HuH-7.5 (cell line): ENCODE data around the gene LNX2.
A peak's percentile ranks its signal among the peaks of the same experiment; 100 is the strongest.
"Not testable (repeated sequence)": the region's sequence is repeated elsewhere in the genome, so short reads cannot be mapped to it uniquely, and the experiment has no call there.

Source experiments
- DNase-seq: peaks from one replicate; pipeline ENCODE4 v3.0.0; 2011; ENCODE audit warnings: low spot score

LNX2 gene

DNA sequence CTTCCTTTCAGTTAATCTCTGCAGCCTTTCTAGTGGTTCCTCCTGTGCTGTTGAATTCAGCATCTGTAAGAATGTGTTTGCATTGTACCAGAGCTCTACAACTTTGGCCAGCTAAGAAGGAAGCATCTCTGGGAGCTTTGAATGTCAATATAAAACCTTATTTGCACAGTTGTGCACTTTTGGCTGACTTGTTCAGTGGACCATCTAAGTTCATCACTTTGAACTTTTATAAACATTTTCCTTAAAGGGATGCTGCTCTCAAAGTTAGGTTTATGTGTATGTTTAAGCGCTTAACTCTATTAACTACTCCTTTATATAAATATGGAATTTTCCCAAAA, 16.9 kb upstream of the LNX2 start:
- DNase-seq = no peak

DNA sequence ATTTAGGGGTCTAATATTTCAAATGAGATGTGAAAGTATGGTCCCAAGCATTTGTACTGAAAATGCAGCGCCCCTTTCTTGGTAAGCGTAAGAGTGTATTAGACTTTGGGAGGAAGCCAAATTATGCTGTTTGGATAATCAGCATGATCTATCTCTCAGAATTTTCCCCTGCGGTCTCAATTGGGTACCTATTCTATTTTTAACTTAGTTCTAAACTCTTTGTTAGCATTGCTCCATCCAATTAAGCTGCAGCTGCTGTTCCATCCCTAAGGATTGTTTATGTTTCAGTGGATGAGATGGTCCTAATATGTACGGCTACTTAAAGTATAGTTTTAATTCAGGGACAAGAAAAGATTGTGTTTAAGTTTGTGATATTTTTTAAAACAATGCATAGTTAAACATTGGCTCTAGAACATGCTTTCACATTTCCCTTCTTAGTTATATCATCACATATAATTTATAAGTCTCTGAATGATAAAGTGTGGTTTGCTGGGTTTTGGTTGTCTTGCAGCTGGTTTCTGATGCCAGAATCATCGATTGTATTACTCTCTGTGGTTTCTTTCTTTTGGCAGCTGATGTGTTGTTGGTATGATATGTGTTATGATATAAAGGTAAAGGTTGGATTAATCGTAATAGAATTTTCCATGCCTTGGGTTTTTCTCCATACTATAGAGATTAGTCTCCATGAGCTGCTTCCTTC, 16.4 kb upstream of the LNX2 start:
- no peak for DNase-seq

DNA sequence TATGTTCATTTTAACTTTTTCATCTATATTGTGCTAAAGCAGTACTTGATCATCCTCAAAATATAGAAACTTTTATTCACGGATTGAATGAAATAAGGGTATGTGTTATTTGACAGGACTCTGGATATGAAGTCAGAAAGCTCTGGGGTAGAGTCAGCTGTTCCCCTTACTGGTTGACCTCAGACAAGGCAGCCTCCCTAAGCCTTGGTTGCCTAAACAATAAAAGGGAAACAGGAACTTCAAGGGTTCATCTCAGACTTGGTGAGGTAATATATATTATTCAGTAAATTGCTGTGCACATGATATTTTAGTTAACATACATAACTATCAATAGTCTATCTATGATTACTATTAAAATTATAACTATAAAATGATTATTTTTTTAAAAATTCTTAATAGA, 14.9 kb upstream of the LNX2 start:
- no peak for DNase-seq

DNA sequence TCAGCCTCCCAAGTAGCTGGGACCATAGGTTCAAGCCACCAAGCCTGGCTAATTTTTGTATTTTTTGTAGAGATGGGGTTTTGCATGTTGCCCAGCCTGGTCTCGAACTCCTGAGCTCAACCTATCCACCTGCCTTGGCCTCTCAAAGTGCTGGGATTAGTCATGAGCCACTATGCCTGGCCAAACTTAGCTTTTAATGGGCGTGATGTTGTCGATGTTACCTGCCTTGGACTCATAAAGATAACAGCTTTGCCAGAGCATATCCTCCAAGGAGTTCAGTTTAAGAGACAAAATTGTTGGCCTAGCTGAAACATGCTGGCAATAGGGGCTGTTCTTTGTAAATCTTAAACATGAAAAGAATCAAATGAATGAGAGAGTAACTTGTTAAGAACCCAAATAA, 14.5 kb upstream of the LNX2 start:
- DNase-seq = no peak

DNA sequence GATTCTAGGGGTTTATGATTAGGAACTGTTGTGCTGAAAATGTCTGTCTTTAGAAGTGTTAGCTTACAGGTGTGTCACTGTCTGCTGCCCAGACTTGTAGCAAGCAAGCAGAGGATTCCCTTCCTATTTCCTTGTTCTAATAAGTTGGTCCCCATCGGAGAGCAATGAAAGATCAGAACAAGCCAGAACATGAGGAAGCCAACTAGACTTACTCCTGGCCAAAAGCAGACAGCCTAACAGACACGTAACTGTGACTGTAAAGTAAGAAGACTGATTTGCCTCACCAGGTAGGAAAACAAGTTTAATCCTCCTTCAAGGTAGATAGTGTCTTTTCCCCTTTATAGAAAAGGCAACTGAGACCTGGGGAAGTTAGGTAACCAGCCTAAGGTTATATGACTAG, 13.9 kb upstream of the LNX2 start:
- DNase-seq = no peak

DNA sequence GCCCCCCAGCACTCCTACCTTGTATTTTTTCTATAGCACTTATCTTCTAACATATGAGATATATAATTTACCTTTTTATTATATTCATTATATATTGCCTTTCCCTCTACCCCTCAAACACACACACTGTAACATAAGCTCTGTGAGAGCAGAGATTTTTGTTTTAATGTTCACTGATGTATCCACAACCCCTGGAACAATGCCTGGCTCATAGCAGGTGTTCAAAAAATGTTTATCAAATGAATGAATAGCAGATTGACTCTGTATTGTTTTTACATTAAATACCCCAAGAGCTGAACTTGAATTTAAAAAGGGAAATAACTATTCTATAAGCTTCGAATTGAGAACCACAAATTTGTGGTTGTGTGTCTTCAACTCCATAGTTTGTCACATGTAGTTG, 12.3 kb upstream of the LNX2 start:
- DNase-seq = no peak

DNA sequence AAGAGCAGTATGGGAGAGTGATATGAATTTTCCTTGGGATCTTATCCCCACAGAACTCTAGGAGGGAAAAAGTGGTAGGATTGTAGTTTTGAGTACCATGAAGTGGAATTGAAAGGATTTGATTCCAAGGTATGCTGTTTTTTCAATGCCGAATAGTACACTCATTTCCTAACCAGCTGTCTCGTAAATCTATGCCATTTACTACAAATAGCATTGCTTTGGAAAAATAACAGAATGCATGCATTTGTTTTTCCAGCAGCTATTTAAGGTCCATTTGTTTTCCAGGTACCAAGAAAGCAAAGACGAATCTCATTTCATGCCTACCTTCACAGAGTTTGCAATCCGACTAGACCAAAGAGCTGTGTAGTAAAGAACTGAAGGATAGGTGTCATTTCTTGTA, 11.9 kb upstream of the LNX2 start:
- DNase-seq = no peak

DNA sequence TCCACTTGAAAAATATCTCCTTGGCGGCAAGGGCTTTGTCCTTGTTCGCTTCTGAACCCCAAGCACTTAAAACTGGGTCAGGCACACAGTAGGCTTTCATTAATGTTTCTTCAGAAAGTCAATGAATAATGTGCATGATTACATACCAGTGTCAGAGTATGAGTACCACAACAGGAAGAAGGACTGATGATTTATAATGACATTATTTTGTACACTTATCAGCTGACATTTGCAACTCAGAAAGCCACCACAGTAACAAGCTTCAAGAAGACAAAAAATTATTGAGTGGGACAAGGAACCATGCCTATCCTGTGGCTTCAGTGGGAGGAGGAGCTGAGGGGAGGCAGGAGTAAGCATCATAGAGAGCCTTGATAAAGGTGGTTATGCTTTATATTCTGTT, 11.3 kb upstream of the LNX2 start:
- no peak for DNase-seq

DNA sequence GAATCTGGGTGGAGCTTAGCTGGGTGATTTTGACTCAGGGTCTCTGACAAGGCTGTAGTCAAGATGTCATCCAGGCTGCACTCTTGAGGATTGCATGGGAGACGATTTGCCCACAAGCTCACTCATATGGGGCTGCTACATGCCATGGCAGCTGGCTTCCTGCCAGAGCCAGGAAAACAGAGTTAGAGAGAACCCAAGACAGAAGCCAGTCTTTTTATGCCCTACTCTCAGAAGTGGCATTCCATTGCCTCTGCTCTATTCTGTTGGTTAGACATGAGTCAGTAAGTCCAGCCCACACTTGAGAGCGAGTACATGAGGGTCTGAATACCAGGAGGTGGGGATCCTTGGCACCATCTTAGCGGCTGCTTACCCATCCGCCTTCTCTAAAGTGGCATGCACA, 10.8 kb upstream of the LNX2 start:
- no peak for DNase-seq

DNA sequence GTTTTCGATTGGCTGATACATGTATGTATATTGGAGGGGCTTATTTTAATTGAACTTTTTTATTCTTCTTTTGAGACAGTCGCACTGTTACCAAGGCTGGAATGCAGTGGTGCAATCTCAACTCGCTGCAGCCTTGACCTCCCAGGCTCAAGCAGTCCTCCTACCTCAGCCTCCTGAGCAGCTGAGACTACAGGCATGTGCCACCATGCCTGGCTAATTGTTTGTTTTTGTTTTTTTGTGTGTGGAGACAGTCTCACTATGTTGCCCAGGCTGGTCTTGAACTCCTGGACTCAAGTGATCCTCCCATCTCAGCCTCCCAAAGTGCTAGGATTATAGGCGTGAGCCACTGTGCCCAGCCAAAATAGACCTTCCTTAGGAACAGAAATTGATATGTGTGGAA, 8.4 kb upstream of the LNX2 start:
- not testable (repeated sequence) for DNase-seq

DNA sequence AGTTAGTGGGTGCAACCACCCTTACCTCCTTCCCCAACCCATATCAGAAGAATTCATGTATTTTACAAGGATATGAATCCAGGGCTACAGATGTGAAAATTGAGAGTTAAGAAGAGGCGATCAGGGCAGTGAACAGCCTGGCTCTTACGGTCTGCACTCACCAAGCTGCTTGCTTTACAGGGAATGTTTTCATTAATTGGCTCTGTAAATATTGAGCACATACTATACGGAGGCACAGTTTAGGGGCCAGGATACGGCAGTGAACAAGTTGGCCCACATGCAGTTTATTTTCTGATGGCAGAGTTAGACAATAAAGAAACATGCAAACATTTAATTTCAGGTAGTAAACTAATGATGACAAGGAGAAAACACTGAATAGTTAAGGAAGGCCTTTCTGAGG, 7.8 kb upstream of the LNX2 start:
- DNase-seq = no peak

DNA sequence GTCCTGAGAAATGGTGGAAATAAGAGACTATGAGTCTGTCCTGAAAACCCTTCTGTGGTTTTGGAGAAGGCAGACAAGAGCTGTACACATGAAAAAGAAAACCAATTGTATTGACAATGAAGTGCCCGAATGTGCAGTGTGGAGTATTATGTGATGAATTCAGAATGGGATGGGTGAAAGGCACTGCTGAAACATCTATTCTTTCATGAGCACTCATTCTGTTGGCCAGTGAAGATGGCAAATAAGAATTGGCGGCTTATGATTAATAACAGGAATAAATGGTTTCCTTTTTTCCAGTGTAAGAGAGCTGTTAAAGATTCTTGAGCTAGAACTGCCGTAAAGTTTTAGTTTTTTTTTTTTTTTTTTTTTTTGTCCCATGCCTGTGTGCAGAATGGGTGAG, 7.1 kb upstream of the LNX2 start:
- DNase-seq = no peak

DNA sequence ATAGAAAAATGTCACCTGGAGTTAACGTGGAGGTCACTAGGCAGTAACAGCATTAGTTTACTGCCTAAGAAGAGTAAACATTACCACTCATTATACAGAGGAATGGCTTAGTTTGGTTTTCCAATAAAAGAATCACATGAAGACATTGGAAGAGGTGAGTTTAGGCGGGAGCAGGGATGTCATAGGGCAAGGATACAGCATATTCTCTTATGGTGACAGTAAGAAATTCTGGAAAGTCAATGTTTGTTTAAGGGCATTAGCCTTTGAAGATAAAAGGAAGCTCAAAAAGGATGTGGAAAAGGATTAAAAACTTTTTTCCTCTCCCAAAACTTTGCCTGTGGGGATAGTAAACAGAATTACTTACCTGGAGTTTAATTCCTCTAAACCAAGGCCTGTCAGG, 5.5 kb upstream of the LNX2 start:
- no peak for DNase-seq

DNA sequence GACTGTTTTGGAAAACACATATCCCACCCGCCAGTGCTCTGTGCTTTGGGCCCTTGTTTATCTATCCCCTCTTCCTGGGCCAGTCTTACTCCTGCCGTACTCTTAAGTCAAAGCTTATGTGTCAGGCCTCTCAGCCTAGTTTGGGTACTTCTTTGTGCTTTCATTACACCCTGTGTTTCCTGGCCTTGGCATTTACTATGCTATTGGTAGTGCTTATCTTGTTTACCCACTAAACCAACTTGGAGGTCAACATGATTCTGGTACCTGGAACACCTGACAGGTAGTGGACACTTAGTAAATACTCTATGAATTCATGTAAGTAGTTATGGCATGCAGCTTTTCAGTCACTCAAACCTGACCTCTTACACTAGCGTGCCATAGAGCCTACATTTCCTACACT, 3.7 kb upstream of the LNX2 start:
- DNase-seq = no peak

DNA sequence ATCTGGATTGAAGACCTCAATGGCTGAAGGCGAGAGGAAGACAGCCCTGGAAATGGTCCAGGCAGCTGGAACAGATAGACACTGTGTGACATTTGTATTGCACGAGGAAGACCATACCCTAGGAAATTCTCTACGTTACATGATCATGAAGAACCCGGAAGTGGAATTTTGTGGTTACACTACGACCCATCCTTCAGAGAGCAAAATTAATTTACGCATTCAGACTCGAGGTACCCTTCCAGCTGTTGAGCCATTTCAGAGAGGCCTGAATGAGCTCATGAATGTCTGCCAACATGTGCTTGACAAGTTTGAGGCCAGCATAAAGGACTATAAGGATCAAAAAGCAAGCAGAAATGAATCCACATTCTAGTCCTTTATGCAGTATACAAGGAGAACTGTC, 2.6 kb upstream of the LNX2 start:
- no peak for DNase-seq

DNA sequence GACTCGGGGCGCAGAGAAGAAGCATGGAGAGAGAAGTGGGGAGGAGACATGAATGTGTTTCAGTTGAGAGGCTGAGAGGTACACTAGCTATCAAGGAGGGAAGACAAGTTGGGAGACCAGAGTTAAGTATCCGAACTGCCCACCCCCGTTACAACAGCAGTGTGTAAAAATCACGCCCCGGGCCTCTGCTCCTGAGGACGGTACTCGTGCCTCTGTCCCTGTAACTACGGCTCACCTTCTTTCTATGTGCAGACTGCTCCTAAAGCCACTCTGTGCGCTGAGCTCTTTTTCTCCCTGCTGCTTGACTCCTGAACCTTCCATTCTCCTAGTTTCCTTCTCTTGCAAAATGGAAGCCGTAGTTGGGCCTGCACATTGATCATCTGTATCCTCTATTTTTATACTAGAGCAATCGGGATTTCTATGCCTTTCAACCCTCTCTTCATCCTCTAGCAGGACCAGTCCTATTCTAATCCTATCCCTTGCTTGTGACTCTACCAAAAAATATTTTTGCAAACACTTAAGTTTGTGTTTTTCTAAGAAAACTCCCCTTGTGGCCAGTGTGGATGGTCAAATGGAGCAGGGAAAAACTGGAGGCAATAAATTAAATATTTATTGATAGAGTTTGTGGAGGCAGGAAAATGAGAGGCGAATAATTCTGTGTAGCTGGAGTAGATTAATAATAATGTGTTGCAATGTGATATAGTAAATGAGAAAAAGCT, 1.9 kb upstream of the LNX2 start:
- DNase-seq = no peak

DNA sequence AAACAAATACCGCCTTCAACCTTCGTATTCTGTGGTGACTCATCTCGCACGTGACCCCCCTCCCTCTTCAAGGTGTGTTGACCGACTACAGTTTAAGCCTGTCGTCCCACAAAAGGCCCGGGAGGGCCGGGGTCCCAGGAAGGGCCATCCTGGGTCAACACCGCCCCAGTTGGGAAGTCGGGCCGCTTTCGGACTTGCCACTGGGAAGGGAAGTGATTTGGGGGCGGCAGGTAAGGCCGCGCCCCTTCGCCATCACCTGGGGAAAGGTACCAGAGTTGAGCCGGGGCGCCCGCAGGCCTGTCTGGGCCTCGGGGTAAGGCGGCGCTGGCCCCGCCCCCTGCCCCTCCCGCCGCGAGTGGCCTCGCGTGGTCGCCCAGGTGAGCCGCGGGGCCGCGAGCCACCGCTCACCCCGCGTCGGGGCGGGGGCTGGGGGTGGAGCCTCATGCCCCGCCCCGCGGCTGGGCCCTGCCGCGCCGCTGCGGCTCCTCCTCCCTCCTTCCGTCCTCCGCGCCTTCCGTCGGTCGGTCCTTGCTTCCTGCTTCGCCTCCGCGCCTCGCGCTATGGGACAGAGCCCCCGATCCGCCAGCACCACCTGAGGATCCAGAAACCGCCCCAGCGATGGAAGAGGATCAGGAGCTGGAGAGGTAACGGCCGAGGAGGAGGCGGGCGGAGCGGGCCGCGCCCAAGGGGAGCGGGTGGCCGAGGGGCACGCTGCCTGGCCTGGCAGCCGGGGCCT, 1.2 kb upstream of the LNX2 start, which contains the start of gene POLR1D:
Gene POLR1D, plus strand, starts transcription at position 527 of the 736 bp plus-strand sequence. Its CDS starts 92 bp downstream, at position 619.
- DNase-seq = peak; percentile 55

DNA sequence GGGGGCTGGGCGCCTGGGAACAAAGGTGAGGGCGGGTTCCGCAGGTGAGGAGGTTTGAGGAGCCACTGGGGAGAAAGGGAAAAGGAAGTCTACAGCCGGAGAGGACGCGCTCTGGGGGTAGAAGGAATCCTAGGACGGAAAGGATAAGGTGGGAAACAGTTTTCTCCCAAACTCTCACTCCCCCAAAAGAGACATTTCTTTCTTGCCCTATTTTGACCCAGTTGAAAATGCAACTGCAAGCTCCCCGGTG, 712 bp upstream of the LNX2 start:
- no peak for DNase-seq

DNA sequence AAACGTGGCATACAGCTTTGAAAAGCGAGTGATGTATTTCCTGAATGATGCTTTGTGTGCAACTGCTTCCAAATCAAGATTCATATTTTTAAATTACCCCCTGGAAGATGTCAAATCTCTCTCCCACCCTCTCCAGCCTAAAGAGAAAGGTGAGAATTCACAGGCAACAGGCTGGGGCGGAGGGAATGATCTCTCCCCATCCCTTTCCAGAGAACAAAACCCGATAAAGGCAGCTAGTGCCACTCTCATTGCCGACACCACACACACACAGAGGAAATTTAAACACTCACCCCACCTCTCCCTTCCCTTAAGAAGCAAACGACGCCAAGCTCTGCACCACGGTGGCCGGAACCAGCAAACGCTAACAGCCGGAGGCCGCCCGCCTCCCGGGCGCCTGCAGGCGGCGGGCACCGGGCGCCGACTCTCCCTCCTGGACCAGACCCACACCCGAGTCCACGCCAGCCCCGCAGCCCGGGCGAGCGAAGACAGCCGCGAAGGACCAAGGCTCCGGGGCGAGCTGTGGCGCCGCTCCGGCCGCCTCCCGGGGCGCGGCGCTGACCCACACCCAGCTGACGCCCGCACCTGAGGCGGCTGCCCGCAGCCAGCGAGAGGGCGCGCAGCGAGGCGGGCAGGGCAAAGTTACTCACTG, 477 bp downstream of the LNX2 start:
- DNase-seq = no peak

DNA sequence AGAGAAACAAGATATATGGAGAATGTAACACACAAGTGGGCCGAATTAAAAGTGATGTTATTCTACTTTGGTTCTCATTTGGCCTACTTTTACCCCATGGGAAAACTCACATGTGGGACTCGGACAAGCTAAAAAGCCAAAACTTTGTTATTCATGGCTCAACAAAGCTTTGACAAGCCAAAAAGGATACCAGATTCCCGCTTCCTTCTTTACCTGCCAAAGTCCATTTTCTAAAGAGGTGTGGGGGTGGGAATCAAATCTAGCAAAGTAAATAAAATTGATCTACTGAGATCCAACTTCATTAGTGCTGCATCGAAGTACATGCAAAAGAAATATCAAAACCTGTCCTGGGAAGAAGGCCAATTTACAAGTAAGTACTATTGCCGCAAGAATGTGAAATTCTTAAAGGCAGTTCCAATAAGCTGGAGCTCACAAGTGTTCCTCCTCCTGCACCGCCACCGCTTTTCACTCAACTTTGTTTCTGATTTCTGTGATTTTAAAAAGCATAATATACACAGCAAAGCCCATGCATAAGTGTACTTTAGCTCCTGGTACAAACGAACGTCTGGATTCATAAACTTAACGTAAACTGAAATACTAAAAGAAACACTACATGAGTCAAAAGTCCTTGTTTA, 1.1 kb downstream of the LNX2 start:
- DNase-seq = no peak

DNA sequence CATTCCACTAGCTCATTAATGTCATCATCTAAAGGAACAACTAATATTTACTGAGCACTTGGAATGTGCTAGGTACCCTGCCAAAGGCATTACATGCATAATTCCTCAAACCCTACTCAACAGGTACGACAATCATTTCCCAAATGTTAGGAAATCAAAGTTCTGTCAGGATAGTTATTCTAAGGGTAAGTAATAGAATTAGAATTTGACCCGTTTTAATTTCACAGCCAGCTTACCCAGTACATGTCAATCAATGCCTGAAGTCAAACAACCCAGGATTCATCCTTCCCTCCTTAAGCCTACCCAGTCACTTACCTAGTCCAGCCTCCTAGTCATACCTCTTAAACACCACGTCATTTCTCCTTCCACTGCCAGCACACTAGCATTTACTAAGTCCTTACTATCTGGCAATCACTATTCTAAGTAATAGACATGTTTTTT, 2.4 kb downstream of the LNX2 start:
- no peak for DNase-seq

DNA sequence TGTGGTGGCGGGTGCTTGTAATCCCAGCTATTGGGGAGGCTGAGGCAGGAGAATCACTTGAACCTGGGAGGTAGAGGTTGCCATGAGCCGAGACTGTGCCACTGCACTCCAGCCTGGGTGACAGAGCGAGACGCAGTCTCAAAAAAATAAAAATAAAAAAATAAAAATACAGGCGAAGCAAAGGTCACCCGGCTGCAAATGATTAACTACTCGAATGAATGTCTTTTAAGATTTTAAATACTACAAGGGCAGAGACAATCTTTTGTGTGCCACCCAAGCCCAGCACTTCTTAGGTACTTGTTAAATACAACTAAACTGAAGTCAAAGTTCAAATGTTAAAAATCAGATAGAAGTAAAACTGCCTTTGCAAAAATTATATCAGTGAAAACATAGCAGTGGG, 6.7 kb downstream of the LNX2 start:
- no peak for DNase-seq

DNA sequence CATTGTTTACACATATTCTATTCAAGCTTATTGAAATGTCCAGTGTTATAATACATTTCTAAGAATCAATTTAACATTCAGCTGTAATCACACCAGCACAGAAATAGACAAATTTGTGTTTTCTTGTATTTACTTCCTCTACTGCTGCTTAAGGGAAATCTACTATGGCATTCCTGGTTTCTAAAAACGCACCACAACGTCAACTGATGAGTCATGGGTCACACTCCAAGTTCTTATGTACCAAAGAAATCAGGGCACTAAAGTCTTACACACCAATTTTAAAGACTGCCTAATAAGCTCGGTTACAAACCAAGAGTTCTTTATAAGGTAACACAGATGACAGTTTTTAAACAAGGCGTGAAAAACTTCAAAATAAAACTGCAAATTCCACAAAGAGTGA, 13.2 kb downstream of the LNX2 start:
- DNase-seq = no peak
